Lower leg skin (tissue), 4 donors: Measurements from ENCODE around the gene LCLAT1. TPM values are rescaled to one million over a fixed set of nuclear protein-coding genes. Genes with fewer than 3 reads are reported as not detected.
"Not testable (repeated sequence)": the region's sequence is repeated elsewhere in the genome, so short reads cannot be mapped to it uniquely, and the experiment has no call there.

ENCODE experiments used
- DNase-seq, 2 donors: peaks; one replicate each; pipeline ENCODE4 v3.0.0-alpha.2; 2019; ENCODE audit warnings: low spot score in 2 of 2
- H3K4me3 ChIP-seq: fragments of 200-600 bp; sonication (generic); 2 replicates; pipeline ENCODE4 v1.5.1; 2017; ENCODE audit warnings: mild to moderate bottlenecking, low read depth; ENCODE audit not compliant: poor library complexity, severe bottlenecking
- CTCF ChIP-seq, 3 donors: fragments of 450-650 bp; IDR thresholded peaks; one replicate each; pipeline ENCODE4 v1.5.1; 2016; ENCODE audit warnings: antibody characterized with exemption in 3 of 3, mild to moderate bottlenecking in 3 of 3, moderate library complexity in 2 of 3
- POLR2A ChIP-seq, 2 donors: fragments of 450-650 bp; IDR thresholded peaks; one replicate each; pipeline ENCODE4 v1.6.1; 2016 to 2017; ENCODE audit warnings: antibody characterized with exemption in 2 of 2, mild to moderate bottlenecking in 1 of 2, moderate library complexity in 1 of 2
- WGBS, 2 donors: methylation state at CpG; one replicate each; pipeline ENCODE4 v1.1.5; 2018; 5-methylcytosine and 5-hydroxymethylcytosine counted together
- intact Hi-C: fragments of 100-400 bp; cut with DNase I; formaldehyde crosslinking; loops from one replicate; pipeline ENCODE4 v1.15.0; 2023; ENCODE audit warnings: low total_unique reads
- total RNA-seq, 4 donors: library from RNA; depleted of rRNA; stranded (reverse); fragments of >200 nt; gene quantifications; one replicate each; pipeline ENCODE4 v1.1.0, GENCODE V29; 2016

LCLAT1 gene
- total RNA-seq, 4 donors from 2014 or later, result 5.2 to 19.1 (median 12.0) TPM

DNA sequence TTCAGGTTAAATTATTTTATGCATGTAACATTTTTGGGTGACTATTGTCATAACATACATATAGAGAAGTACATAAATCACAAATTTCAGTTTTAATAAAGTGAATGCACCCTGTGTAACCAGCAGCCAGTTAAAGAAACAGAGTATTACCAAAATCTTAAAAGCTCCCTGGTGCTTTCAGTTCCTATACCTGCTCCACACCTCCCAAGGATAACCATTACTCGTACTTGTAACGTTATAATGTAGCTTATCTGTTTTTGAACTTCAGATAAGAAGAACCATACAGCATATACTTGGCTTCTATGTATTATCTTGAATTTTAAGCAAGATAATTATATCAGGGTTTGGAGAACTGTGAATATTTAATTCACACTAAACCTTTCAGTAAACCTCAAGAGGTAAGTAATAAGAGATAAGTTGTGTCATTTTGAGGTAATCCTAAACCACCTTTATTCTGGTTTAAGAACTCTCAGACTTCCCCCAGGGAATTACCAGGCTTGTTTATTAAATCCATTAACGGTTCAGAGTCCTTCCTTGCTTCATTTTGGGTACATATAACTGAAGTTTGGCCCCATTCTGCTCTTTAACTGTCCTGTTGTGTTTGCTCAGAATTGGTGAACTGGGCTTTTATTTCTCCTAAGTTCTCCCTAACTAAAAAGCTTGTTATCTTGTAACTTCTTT is 58.6 kb downstream of the LCLAT1 start:
- H3K4me3 ChIP-seq, result no peak overlapping the region
- no peak for DNase-seq
- WGBS, 2 donors, result 78 to 82% methylated on average over 3 of the region's 3 CpGs
- TF ChIP-seq POLR2A (IDR thresholded peaks at IDR 0.05) (no peak), CTCF (IDR thresholded peaks at IDR 0.05) (no peak)
- intact Hi-C loops, result no loop called here

GRCh38 chr2:30507460-30507859 is 60.4 kb downstream of the LCLAT1 start:
- DNase-seq, intact Hi-C loops, H3K4me3 ChIP-seq: not testable (repeated sequence)
- 96 to 100% methylated on average over 1 of the region's 1 CpG for WGBS, 2 donors

DNA sequence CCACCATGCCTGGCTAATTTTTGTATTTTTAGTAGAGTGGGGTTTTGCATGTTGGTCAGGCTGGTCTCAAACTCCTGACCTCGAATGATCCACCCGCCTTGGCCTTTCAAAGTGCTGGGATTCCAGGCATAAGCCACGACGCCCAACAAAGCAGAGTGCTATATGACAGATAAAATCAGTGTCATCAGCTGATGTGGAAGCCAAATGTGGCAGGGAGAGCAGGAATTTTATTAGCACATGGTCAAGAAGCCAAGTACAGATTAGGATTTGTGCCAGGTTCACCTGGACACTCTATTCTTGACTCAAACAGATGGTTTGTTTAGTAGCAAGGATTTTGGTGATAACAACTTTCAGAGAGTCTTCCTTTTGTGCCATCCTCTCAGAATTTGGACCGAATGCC is 62.7 kb downstream of the LCLAT1 start:
- no peak for DNase-seq
- 74 to 90% methylated on average over 5 of the region's 5 CpGs for whole genome bisulfite sequencing, 2 donors
- no peak for TF ChIP-seq CTCF (IDR thresholded peaks at IDR 0.05)
- no peak for TF ChIP-seq POLR2A (IDR thresholded peaks at IDR 0.05)
- intact Hi-C loops, result no loop called here
- no peak overlapping the region for H3K4me3 ChIP-seq

DNA sequence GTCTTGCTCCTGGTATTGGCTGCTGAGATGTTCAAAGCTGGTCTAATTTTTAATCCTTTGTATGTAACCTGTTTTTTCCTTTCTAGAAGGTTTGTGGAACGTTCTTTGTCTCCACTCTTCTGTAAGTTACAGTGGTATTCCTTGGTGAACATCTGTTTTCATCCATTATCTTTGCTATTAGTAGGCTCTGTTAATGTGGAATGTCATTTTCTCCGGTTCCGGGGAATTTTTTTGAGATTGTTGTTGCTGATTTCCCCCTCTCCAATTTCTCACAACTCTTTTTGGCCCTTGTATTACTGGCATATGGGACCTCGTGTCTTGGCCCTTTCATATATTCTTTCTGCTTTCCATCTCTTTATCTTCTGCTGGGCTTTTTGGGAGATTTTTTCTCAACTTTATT is 63.4 kb downstream of the LCLAT1 start:
- intact Hi-C loops, result no loop called here
- H3K4me3 ChIP-seq, result no peak overlapping the region
- TF ChIP-seq CTCF (IDR thresholded peaks at IDR 0.05) (no peak), POLR2A (IDR thresholded peaks at IDR 0.05) (no peak)
- 61 to 79% methylated on average over 4 of the region's 4 CpGs for WGBS, 2 donors
- DNase-seq, result no peak

DNA sequence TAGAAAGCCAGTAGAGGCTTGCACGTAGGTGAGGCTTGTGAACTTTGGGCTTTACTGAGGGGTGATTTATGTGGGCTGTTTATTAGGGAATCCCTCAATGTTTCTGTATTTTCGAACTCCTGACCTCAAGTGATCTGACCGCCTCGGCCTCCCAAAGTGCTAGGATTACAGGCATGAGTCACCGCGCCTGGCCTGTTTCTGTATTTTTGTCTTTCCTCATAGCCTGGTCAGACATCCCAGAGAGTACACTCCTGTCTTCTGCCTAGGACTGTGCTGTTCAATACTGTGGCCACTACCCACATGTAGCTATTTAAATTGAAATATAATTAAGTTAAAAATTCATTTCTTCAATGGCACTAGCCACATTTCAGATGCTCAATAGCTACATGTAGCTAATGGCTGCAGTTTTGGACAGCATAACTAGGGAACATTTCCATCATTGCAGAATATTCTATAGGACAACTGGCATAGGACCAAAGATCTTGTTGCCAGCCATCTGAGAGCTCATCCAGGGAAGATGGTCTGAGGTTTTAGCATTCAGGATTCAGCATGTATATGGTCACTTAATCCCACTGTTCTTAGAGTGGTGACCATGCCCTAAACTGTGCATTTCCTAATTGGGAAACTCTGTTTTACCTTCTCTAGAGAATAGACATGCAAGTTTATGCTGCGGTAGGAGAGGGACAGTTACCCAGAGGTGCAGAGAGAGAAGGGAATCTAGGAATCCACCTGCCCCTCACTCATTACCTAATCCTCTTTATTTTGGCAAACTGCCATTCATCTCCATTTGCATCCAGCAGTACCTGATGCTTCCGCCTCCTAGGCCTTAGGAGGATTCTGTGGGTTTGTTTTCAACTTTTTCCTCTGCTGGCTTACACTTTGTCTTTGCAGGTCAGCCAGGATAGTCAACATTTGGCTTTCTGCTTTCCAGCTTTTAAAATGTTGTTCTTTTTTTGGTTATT is 64.4 kb downstream of the LCLAT1 start:
- no peak overlapping the region for H3K4me3 ChIP-seq
- DNase-seq, result peak in 1 of 2 donors; percentile 26
- TF ChIP-seq POLR2A (IDR thresholded peaks at IDR 0.05), result no peak
- TF ChIP-seq CTCF (IDR thresholded peaks at IDR 0.05), result no peak
- intact Hi-C loops, result no loop called here
- 63 to 68% methylated on average over 8 of the region's 8 CpGs for WGBS, 2 donors

DNA sequence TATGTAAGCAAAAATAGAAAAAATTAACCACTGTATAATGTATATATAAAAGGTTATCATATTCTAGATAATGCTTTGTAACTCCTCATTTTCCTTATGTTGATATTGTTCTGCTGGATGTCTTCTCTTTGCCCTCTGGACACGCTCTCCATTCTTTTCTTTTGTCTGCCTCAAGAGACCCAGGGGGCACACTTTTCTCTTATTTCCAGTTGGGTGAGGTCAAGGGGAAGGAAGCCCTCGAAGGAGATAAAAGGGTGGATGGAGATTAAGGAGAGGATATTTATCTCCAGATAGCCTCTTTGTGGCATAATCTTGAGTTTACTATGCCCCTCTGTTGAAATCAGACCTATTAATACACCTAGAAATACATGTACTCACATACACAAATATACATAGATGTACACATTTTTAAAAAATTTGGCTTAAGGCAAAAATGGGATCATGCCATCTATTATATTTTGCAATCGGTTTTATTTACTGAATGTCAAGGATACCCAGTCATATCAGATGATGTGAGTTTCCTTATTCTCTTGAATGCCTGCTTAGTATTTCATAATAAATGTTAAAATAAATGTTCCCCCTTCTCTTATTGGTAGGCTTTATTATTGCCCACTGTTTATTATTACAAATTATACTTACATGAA is 65.3 kb downstream of the LCLAT1 start:
- TF ChIP-seq CTCF (IDR thresholded peaks at IDR 0.05) (no peak), POLR2A (IDR thresholded peaks at IDR 0.05) (no peak)
- WGBS, 2 donors, result 69 to 77% methylated on average over 3 of the region's 3 CpGs
- intact Hi-C loops, result no loop called here
- H3K4me3 ChIP-seq, result no peak overlapping the region
- no peak for DNase-seq

- WGBS, 2 donors, result 75 to 84% methylated on average over 5 of the region's 5 CpGs
- intact Hi-C loops, DNase-seq, H3K4me3 ChIP-seq: not testable (repeated sequence)
Observed at GRCh38 chr2:30513649-30514048, 66.6 kb downstream of the LCLAT1 start.
